ENCODE measurements around the gene CCDC167.

CCDC167 gene

DNA sequence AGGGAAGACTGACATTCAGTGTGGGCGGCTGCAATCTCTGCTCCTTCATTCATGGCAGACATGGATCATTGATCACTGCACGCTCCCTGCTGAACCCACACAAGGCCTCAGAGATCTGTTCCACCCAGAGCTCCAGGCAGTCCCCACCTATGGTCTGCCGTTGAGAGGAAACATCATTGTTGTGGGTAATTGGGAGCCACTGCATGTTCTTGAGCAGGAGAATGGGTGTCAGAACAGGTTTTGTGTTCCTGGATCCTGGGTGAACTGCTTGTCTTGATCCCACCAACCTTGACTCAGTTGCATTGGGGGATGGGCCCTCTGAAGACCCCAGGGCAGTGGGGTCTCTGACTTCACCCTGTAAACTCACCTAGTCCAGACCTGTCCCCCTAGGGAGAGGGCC lies 23.1 kb upstream of the CCDC167 start:
- peaks cover 6% of the 10 kb centered on the region for H3K27me3 ChIP-seq (ENCODE audit: insufficient read depth, poor library complexity, severe bottlenecking)
- TF ChIP-seq, protein P1, sequence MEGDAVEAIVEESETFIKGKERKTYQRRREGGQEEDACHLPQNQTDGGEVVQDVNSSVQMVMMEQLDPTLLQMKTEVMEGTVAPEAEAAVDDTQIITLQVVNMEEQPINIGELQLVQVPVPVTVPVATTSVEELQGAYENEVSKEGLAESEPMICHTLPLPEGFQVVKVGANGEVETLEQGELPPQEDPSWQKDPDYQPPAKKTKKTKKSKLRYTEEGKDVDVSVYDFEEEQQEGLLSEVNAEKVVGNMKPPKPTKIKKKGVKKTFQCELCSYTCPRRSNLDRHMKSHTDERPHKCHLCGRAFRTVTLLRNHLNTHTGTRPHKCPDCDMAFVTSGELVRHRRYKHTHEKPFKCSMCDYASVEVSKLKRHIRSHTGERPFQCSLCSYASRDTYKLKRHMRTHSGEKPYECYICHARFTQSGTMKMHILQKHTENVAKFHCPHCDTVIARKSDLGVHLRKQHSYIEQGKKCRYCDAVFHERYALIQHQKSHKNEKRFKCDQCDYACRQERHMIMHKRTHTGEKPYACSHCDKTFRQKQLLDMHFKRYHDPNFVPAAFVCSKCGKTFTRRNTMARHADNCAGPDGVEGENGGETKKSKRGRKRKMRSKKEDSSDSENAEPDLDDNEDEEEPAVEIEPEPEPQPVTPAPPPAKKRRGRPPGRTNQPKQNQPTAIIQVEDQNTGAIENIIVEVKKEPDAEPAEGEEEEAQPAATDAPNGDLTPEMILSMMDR (IDR thresholded peaks at IDR 0.05; ENCODE audit: insufficient read depth, low read length), result no peak
- TF ChIP-seq POLR2AphosphoS5 (IDR thresholded peaks at IDR 0.05; ENCODE audit: low read depth) (no peak), SPI1 (IDR thresholded peaks at IDR 0.05; ENCODE audit: borderline replicate concordance, low read depth) (no peak), GABPA (IDR thresholded peaks at IDR 0.05; ENCODE audit: low read depth) (no peak)
- TF ChIP-seq, protein P2, sequence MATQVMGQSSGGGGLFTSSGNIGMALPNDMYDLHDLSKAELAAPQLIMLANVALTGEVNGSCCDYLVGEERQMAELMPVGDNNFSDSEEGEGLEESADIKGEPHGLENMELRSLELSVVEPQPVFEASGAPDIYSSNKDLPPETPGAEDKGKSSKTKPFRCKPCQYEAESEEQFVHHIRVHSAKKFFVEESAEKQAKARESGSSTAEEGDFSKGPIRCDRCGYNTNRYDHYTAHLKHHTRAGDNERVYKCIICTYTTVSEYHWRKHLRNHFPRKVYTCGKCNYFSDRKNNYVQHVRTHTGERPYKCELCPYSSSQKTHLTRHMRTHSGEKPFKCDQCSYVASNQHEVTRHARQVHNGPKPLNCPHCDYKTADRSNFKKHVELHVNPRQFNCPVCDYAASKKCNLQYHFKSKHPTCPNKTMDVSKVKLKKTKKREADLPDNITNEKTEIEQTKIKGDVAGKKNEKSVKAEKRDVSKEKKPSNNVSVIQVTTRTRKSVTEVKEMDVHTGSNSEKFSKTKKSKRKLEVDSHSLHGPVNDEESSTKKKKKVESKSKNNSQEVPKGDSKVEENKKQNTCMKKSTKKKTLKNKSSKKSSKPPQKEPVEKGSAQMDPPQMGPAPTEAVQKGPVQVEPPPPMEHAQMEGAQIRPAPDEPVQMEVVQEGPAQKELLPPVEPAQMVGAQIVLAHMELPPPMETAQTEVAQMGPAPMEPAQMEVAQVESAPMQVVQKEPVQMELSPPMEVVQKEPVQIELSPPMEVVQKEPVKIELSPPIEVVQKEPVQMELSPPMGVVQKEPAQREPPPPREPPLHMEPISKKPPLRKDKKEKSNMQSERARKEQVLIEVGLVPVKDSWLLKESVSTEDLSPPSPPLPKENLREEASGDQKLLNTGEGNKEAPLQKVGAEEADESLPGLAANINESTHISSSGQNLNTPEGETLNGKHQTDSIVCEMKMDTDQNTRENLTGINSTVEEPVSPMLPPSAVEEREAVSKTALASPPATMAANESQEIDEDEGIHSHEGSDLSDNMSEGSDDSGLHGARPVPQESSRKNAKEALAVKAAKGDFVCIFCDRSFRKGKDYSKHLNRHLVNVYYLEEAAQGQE (IDR thresholded peaks at IDR 0.05; ENCODE audit: insufficient replicate concordance, low read depth), result no peak
- H3K4me3 ChIP-seq (replicated peaks; ENCODE audit: insufficient read depth, low read length), result no peak overlapping the region

DNA sequence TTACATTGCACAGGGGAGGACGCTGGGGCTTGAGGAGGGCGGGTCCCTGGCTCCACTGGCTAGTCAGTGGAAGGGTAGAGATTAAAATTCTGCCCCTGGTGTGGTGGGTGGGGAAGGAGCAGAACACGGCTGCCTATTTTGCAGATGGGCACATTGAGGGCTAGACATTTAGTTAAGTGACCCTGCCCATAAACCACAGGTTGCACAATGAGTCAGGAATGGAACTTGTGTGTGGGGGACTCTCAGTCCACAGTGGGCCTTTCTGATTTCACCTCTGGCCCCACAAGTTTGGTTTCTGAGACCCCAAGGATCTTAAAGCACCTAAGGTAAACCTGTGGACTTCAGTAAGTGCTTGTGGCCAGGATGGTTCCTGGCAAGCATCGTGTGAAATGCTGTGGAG lies 22.0 kb upstream of the CCDC167 start:
- Histone ChIP-seq H3K4me3 (replicated peaks; ENCODE audit: insufficient read depth, low read length) (no peak overlapping the region), H3K27ac (replicated peaks) (no peak overlapping the region), H3K27me3 (ENCODE audit: insufficient read depth, poor library complexity, severe bottlenecking) (peaks cover 4% of the 10 kb centered on the region)
- no peak for TF ChIP-seq POLR2AphosphoS5 (IDR thresholded peaks at IDR 0.05; ENCODE audit: low read depth)
- TF ChIP-seq GABPA (IDR thresholded peaks at IDR 0.05; ENCODE audit: low read depth), result no peak
- TF ChIP-seq, protein P2 (IDR thresholded peaks at IDR 0.05; ENCODE audit: insufficient replicate concordance, low read depth), result no peak
- TF ChIP-seq, protein P1 (IDR thresholded peaks at IDR 0.05; ENCODE audit: insufficient read depth, low read length), result no peak
- TF ChIP-seq SPI1 (IDR thresholded peaks at IDR 0.05; ENCODE audit: borderline replicate concordance, low read depth), result no peak
- no peak for DNase-seq (ENCODE audit: low read depth in 1 of 2, low spot score in 1 of 2)

More for the DNA sequence above, 23.1 kb upstream of the CCDC167 start:
- no peak overlapping the region for H3K27ac ChIP-seq (replicated peaks)
- DNase-seq (ENCODE audit: low read depth in 1 of 2, low spot score in 1 of 2), result no peak

DNA sequence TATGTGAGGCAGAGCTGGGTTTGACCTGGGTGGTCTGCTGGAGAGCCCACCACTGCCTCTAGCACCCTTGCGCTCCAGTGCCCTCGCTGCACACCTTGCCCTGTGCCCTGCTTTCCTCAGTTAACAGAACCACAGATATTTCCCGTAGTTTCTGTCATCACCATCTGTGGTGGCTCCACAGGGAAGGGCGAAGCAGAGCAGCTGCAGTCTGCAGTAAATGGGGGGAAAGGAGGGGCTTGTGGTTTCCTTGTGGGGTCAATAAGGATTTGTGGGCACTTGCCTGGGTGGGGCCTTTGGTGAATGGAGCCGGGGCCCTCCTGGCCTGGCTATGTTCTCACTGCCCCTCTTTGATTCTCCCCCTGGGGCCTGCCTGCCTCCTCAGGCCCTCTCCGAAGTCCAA lies 21.2 kb upstream of the CCDC167 start:
- DNase-seq (ENCODE audit: low read depth in 1 of 2, low spot score in 1 of 2), result no peak
- no peak overlapping the region for H3K27ac ChIP-seq (replicated peaks)
- peaks cover 4% of the 10 kb centered on the region for H3K27me3 ChIP-seq (ENCODE audit: insufficient read depth, poor library complexity, severe bottlenecking)
- H3K4me3 ChIP-seq (replicated peaks; ENCODE audit: insufficient read depth, low read length), result no peak overlapping the region
- TF ChIP-seq, protein P1 (IDR thresholded peaks at IDR 0.05; ENCODE audit: insufficient read depth, low read length), result no peak
- TF ChIP-seq, protein P2 (IDR thresholded peaks at IDR 0.05; ENCODE audit: insufficient replicate concordance, low read depth), result no peak
- TF ChIP-seq GABPA (IDR thresholded peaks at IDR 0.05; ENCODE audit: low read depth) (no peak), POLR2AphosphoS5 (IDR thresholded peaks at IDR 0.05; ENCODE audit: low read depth) (no peak), SPI1 (IDR thresholded peaks at IDR 0.05; ENCODE audit: borderline replicate concordance, low read depth) (no peak)

Measured in HL-60 (cell line).